NCI-H1048 (cell line): Measurements from ENCODE around the gene MTPN.

Source experiments
- DNase-seq: peaks from one replicate; lab custom pipeline; 2025; lab: John Stamatoyannopoulos, UW

Gene MTPN, protein sequence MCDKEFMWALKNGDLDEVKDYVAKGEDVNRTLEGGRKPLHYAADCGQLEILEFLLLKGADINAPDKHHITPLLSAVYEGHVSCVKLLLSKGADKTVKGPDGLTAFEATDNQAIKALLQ

DNA sequence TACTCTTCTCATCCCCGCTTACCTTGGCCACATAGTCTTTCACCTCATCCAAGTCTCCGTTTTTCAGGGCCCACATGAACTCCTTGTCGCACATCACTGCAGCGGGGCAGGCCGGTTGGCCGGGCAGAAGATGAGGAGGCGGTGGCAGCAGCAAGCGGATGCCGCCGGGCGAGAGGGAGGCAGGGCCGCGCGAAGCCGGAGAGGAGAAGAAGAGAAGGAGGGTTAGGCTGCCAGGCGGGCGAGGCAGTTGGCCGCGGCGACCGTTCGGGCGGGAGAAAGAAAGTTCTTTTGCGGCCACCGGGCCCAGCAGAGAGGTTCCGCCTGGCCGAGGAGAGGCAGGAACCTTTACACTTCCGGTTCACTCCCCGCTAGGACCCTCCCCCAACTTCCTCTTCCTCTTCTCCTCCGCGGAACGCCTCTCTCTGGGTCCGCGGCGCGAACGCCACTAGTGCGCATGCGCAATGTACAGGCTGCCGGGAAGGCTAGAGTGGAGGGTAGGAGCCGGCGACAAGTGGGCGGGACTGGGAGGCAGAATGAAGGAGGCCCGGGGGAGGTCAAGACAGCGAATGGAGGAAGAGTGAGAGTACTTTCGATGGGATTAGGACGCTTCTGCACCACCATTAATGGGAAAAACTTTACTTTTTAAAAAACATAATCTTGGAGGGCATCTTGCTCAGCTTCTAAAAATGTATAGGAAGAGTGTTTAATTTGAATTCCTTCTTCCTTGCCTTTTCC, at the start of gene MTPN:
MTPN (minus strand) TSS at position 353 of the 735 bp plus-strand sequence; CDS start at position 94, 259 bp downstream.
- peak; percentile 89 for DNase-seq

DNA sequence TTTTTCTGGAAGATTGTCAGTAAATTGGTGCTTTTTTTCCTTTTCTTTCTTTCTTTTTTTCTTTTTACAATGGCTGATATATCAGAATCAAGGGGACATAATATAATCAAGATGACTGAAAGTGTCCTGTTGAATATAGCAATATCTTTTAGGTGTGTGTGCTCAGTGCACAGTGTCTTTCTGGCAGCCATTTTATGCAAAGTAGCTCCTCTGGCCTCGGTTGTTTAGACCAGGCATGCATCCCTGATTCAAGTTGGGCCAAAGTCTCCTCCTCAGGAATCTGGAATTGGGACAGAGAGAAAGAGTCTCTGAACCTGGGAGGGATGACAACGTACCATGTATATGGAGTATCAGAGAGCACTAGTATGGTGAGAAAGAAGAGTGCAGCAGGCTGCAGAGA, 49.0 kb upstream of the MTPN start:
- DNase-seq = no peak

DNA sequence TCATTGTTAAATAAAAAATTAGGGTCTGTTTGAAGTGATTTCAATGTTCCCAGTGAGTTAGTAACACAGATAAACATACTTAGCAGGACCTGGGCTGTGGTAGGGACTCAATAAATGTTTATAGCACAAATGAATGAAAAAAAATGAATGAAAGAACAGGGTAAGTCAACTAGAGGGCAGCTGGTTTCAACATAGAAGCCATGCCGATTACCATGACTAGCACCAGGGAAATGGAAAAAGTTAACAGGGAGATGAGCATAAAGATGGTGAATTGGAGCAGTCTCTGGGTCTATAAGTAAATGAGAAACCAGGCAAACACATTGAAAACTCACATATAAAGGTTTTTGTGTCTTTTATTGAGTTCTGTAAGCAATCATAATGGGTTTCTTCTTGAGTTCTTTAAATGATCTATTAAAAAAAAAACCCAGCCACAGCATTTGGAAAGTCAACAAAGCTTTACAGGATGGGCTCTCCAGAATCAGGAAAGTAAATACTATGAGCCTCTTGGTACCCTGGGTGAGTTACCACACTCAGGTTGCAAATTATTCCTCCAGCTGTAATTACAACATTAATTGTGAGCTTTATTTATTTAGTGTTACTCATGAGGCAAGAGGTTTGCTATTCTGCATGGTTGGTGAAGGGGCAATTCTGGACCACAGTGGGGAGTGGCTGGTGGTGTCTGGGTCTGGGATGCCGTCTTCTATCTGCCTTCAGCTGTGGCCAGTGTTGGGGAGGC, 46.1 kb upstream of the MTPN start:
- DNase-seq = no peak

DNA sequence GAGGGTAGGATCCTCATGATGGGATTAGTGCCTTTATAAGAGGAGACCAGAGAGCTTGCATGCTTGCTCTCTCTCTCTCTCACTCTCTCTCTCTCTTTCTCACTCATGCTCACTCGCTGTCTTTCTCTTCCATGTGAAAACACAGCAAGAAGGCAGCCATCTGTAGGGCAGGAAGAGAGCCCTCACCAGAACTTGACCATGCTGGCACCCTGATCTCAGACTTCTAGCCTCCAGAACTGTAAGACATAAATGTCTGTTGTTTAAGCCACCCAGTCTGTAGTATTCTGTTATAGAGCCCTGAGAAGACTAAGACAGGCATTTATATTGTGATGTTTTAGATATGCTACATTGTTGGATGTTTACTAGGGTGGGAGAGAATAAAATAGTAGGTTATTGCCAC, 43.4 kb upstream of the MTPN start:
- no peak for DNase-seq

DNA sequence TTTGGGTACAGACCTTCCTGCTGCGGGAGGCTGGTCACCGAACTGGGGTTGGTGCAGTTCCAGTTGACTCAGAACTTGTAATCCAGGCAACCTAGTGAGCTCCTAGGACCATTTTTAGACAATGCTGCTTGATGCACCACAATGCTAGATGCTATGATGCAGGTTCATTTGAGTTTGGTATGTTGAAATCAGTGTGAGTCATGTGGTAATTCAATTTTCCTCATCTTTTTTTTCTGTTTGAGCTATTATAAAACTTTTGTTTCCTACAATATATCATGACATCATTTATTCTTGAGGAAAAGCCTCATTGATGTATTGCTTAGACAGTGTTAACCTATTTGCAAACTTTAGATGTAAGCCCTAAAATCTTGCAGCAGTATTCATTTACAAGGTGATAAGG, 40.9 kb upstream of the MTPN start:
- DNase-seq = no peak

DNA sequence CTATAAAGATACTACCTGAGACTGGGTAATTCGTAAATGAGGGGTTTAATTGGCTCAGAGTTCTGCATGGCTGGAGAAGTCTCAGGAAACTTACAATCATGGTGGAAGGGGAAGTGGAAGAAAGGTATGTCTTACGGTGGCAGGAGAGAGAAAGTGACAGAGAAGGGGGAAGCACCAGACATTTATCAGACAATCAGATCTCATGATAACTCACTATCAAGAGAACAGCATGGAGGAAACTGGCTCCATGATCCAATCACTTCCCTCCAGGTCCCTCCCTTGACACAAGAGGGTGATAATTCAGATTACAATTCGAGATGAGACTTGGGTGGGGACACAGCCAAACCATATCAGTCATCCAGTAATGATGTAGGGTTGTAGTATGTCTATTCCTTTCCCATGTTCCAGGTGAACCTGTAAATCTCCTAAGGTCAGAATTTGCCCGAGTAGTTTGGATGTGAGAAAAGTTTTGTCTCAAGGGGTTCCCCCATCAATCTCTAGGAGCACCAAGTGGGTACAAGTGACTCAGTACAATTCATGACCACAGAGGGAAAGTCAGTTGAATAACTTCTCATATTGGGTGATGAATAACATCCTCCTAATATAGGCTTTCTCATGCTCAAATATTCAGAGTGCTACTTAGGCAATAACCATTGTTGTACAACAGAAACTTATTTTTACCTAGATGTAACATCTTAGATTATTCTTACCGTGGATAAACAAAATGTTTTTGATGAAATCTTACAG, 39.7 kb upstream of the MTPN start:
- DNase-seq = no peak

DNA sequence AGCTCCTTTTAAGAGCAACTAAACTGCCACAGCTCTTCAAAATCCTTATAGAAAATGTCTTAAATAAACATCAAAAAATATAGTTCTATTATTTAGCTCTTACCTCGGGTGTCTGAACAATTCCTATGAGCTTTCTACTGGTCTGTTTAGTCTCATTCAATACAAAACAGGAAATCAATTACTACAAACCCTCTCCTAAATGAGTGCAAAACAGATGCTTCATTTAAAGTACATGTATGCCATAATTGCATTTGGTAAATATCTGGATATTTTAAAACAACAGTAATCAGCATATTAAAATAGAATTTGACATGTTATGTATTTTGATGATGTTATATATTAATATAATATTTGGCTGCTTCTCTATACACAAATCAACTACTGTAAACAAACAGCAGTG, 38.5 kb upstream of the MTPN start:
- DNase-seq = no peak

DNA sequence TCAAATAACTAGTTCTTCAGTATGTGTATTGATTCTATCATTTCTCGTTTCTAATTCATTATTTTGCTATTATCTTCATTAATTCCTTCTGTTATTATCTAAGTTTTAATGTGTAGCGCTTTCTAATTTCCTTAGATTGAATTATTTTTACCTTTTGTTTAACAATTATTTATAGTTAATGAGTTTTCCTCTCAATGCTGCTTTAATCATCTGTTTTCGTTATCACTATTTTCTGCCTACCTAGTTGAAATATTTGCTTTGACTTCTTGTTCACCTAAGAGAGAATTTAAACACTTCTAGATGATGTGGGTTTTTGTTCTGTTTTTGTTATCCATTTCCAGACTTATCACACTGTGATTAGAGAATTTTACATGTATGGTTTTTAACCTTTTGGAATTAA, 37.5 kb upstream of the MTPN start:
- no peak for DNase-seq

DNA sequence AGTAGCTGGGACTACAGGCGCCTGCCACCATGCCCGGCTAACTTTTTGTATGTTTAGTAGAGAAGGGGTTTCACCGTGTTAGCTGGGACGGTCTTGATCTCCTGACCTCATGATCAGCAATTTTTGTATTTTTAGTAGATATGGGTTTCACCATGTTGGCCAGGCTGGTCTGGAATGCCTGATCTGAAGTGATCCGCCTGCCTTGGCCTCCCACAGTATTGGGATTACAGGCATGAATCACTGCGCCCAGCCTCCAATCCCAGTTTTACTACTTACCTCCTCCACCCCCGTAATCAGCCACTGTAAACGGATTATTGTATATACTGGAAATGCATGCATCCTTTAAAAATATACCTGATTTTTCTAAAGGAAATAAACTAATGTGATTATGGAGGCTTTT, 35.1 kb upstream of the MTPN start:
- no peak for DNase-seq

DNA sequence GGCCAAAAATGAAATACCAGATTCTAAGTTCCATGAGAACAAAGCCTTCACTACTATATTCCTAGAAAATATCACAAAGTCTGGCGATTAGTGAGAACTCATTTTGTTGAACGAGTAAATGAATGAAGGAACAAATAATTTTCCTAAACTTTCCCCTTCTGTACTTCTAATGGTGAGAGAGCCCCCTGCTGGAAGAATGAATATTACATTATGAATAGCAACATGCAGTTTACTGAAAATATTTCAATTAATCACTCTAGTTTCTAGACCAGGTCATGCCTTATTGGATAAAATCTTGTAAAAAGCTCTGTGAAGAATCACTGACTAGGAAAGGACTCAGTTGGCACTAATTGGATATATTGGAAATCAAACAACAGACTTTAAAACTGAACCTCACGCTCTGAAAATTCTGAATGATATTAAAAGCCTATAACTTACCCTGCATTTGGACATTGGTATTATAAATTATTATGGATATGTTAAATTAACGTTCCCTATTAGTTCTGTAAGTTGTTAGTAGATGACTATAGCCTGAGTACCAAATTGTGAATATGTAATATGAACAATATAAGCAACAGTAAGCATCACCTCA, 32.4 kb upstream of the MTPN start:
- DNase-seq = peak; percentile 2

DNA sequence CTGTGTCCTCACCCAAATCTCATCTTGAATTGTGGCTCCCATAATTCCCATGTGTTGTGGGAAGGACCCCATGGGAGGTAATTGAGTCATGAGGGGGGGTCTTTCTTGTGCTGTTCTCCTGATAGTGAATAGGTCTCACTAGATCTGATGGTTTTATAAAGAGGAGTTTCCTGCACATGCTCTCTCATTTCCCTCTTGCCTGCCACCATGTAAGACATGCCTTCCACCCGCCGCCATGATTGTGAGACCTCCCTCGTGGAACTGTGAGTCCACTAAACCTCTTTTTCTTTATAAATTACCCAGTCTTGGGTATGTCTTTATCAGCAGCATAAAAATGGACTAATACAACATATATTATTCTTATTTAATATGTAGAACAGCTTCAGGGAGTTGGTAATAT, 29.0 kb upstream of the MTPN start:
- no peak for DNase-seq

DNA sequence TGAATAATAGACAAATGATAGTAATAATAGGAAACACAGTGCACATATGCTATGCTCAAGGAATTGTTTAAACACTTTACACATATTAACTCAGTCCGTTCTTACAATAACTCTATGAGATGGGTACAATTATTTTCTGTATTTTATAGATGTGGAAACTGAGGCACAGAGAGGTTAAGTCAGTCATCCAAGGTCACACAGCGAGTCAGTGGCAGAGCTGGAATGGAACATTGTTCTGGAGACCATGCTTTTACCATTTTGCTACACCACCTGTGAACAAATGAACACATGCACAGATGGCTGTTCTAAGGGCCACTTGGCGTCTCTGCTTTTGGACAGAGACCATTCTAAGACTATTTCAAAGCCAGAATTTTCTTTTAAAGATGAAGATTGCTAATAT, 26.9 kb upstream of the MTPN start:
- DNase-seq = no peak

DNA sequence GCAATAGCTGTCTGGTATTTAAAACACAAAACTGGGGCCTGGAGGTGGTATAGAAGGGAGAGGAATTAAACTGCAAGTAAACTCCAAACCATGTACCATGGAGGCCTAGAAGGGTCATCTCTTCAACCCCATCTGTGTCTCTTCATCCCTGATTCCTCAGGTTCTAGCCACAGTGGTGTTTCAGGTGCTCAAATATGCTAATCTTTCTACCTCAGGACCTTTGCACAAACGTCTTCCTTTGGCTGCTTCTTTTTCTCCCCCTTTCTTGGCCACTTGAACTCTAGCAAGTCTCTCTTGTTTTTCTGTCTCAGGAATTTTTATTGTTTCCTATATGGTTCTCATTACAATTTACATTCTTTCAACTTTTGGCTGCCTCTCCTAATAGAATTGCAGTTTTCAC, 25.6 kb upstream of the MTPN start:
- no peak for DNase-seq

DNA sequence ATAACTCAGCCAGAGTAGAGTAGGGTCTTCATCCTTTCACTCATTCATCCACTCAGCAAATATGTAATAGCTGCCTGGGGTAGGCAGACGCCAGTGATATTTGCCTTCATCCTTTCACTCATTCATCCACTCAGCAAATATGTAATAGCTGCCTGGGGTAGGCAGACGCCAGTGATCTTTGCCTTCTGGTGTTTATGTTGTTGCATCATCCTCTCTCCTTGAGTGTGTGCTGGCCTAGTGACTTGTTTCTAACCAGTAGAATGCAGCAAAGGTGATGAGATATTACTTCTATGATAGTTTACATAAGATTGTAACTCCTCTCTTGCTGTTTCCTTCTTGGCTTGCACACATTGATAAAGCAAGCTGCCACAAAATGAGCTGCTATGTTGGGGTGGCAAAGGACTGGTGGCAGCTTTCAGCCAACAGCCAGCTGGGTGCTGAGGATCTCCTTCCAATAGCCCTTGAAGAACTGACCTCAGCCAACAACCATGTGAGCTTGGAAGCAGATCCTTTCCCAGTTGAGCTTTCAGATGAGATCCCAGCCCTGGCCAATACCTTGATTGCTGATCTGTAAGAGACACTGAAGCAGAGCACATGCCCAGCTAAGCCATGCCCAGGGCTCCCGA, 23.2 kb upstream of the MTPN start:
- DNase-seq = no peak

DNA sequence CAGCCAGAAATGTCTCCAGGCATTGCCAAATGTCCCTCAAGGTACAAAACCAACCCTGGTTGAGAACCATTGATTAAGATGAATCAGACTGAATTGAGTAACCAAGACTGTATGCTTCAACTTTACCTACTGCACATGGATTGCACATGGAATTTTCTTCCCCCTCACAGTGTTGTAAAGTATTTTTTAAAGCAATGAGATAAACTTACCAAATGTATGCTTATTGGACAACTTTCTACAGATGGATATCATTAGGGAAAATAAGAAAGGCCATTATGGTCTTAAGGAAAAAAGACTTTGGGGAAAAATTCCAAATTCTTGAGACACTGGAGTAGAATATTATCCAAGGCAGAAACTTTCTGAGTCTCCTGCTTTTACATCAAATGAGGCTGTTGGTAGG, 20.9 kb upstream of the MTPN start:
- DNase-seq = no peak

DNA sequence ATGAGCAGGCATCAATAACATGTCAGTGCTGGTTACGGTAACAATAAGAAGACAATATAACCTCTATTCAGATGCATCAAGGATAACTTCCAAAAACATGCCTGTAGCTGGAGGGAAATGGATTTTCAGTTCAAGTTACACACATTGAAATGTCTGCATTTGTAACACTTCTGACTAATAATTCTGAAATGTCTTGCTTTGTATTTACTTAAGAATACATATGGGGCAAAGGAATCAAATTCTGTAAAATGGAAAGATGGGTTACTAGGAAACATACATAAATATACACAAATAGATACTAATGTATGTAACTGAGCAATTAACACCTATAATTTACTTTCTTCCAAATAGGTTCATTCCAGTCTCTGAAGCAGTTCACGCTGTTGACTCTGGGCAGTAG, 18.6 kb upstream of the MTPN start:
- DNase-seq = no peak

DNA sequence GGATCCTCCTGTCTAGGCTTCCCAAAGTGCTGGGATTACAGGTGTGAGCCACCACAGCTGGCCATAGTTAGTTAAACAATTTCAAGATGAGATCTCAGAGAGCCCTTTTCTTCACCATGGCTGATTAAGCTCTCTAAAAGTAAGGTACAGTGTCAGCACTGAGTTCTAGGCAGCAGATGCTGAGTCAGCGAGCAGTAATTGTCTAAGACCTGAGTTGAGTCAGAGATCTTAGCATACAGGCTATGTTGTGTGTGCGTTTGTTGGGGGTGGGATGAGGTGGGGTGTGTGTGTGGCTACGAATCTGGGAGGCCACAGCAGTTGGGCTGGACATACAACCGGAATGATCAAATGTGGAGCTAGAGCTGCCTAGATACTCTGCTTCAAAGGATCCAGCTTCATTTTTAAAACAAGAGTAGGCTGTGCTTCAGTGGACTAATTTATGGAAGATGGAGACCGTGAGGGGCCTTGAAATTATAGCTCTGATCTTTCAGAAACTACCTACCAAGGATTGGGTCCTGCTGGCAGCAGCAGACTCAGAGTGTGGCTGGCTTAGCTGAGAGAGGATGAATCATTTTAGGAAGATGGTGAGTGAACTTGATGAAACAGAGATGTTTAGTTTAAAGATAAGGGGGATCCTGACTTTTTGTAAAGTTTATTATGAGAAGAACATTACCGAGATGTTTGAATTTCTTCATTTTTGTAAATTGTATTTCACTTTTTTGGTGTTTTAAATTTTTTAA, 17.5 kb upstream of the MTPN start:
- no peak for DNase-seq

DNA sequence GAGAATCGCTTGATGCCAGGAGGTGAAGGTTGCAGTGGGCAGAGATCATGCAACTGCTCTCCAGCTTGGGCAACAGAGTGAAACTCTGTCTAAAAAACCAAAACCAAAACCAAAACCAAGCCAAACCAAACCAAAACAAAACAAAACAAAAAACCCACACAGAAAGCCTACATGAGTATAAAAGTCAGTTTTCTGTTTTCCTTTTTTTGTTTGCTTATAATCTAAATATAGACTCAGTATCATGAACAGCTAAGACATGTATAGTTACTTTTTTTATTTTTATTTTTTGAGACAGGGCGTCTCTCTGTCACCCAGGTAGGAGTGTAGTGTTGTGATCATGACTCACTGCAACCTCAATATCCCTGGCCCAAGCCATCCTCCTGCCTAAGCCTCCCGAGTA, 16.8 kb upstream of the MTPN start:
- no peak for DNase-seq

DNA sequence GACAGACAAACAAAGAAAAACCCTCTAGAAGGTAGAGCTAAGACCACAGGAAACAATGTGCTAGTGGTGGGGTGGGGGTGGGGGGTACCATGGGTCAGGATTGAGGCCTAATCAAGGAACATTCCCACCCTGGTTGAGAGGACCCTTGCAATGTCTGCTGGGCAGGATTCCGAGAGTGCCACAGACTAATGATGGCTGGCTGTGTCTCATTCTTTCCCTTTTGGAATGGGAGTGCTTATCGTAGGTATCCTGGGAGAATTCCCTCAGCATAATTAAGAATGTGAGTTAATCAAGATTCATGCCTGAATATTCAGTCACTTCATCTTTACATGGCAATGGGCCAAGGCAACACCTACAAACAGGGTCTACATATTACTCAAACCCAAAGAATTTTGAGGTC, 14.7 kb upstream of the MTPN start:
- DNase-seq = no peak

DNA sequence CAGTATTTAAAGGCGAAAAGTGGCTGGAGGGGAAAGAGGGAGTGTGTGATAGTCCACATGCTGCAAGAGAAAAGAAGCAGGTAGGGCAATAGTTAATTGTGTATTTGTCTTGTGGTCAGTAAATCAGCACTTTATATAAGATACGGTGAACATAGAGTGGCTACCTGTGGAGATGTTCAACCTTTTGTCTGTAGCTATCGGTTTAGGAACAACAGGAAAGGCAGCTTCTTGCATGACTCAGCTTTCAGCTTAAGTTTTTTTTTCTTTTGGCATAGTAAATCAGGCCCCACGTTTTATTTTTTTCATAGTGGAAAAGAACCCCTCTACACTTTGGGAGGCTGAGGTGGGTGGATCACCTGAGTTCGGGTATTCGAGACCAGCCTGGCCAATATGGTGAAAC, 14.2 kb upstream of the MTPN start:
- DNase-seq = no peak

DNA sequence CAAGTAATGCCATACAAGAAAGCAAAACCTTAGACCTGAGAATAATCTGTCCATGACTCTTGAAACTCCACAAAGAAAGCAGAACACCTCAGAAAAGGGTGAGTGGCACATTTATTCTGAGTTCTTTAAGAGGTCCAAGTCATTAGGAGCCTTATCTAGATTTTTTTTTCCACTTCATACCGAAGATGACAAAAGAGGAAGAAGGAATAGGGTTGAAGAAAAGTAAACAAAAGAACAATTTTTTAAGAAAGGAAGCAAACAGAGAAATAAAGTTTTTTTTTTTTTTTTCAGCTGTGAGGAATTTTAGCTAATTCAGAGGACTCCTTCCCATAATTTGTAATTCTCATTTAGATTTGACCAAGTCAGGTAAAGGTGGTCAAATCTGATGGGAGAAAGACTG, 13.1 kb upstream of the MTPN start:
- no peak for DNase-seq
